ENCODE results near the gene ZFP69. TPM values are rescaled to one million over a fixed set of nuclear protein-coding genes. Genes with fewer than 3 reads are reported as not detected.
A peak's percentile ranks its signal among the peaks of the same experiment; 100 is the strongest.

ZFP69 gene
- total RNA-seq (2.4 and 3.2 TPM in 2 replicates), polyA plus RNA-seq (0.78 and 0.98 TPM in 2 replicates), polyA minus RNA-seq (0.98 and 1.8 TPM in 2 replicates), Bru-seq, nascent RNA (percentile 43 among the genes with signal in this experiment), BruChase-seq, experiment 1, labeled RNA remaining after a 6-hour chase (percentile 42 among the genes with signal in this experiment), BruChase-seq, experiment 2, labeled RNA remaining after a 2-hour chase (percentile 42 among the genes with signal in this experiment)
- polyA plus RNA-seq (2011; cell fraction: cytosol; rRNA removed): 1.4 and 1.7 TPM in 2 replicates
- polyA plus RNA-seq (2011; cell fraction: nucleus; rRNA removed): 1.8 and 2.0 TPM in 2 replicates
- polyA plus RNA-seq (2012): 1.4 and 1.8 TPM in 2 replicates
- not detected for polyA minus RNA-seq (2011; cell fraction: cytosol; rRNA and poly(A)+ RNA removed)
- 0.67 and 0.96 TPM in 2 replicates for polyA minus RNA-seq (2011; cell fraction: nucleus; rRNA and poly(A)+ RNA removed)
- long read RNA-seq, partial matches to known transcripts: 2 of 15 reads
- long read RNA-seq, other reads (novel, unspliced or antisense): 11 of 15 reads

DNA sequence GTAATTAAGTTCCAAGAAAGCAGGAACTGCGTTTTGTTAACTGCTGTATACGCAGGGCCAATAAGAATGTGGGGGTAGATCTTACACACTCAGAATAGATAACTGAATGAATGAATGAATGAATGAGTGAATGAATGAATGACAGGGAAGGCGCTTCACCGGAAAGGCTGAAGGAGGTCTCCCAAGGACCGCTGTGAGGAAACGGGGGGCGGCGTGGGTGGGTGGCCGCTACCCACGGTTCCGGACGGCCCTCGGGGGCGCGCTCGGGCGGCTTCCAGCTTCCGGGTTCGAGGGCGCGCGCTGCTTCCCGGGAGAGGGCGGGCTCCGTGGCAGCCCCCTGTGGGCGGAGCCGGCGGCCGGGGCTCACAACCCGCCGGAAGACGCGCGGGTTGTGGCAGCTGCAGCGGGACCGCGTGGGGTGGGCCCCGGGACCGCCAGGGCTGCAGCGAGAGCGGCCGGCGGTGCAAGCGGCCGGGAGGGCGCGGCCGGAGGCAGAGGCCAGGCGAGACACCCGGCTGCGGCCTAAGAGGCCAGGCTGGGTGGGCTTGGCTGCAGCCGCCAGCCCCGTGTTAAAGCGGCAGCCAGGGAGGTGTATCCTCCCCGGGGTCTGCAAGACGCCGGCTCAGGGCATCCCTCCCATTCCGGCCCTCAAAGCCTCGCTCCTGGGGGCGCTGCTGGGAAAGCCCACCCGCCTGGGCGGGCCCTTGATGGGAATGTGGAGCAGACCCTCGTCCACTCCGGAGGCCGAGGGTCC lies at the start of gene ZFP69:
TSS of gene ZFP69 (plus strand) at position 367 of the 754 bp plus-strand sequence. CDS start 2,072 bp downstream, outside the sequence.
- Histone ChIP-seq H3K9ac (replicated peaks; ENCODE audit: extremely low read depth, insufficient read depth, low read length) (peak within 1 kb of the TSS; percentile 74), H3K4me1 (ENCODE audit: control insufficient read depth, extremely low read depth, insufficient read depth, low read length) (peaks cover 12% of the 10 kb centered on the region), H3K4me3 (replicated peaks in 1 of 3; ENCODE audit: insufficient read depth in 1 of 3, low read depth in 1 of 3, low read length in 3 of 3) (peak within 1 kb of the TSS; percentile 40 to 95 (median 95)), H3K27me3 (ENCODE audit: control insufficient read depth in 2 of 2, insufficient read depth in 2 of 2, low read length in 2 of 2) (no peaks in the 10 kb centered on the region), H2AFZ (ENCODE audit: low read depth, low read length) (peak within 1 kb of the TSS; percentile 99), H3K36me3 (ENCODE audit: control insufficient read depth in 2 of 2, extremely low read depth in 1 of 2, insufficient read depth in 2 of 2, low read length in 2 of 2) (no peaks in the 10 kb centered on the region), H3K4me2 (ENCODE audit: insufficient read depth, low read length) (peak within 1 kb of the TSS; percentile 95), H4K20me1 (replicated peaks; ENCODE audit: control insufficient read depth, extremely low read depth, insufficient read depth, low read length) (no peaks in the 10 kb centered on the region), H3K79me2 (ENCODE audit: control insufficient read depth, insufficient read depth, low read length) (no peaks in the 10 kb centered on the region), H3K9me1 (replicated peaks; ENCODE audit: control insufficient read depth, extremely low read depth, insufficient read depth, low read length) (no peaks in the 10 kb centered on the region), H3K27ac (ENCODE audit: insufficient read depth, low read depth, low read length) (peak within 1 kb of the TSS; percentile 28), H3K9me3 (replicated peaks; ENCODE audit: control insufficient read depth, insufficient read depth, low read length) (no peaks in the 10 kb centered on the region)
- BruUV-seq (replicated peaks): TSS peak; percentile 50
- intact Hi-C loops (cut with micrococcal nuclease) (loop anchor here (1.0 to 2.0 kb wide), 2 partner anchors 26 to 54 kb away; partner anchors contain the start of genes ZFP69B and ZNF684), dilution Hi-C loops (cut with MboI; ENCODE audit: extremely low pct_ligation_motif_present, low sequenced_read_pairs) (no loop called here)
- ChIA-PET POLR2A (interaction anchor here (1.2 kb wide), 1 partner anchor 31 kb away, joined by 4 read pairs; the partner anchor contains the start of gene EXO5), CTCF (interaction anchor here (1.1 to 3.1 kb wide), 5 partner anchors 26 to 55 kb away, joined by 3 to 18 read pairs (median 5); partner anchors contain the start of genes ZFP69B and ZNF684)
- TF ChIP-seq JUN (IDR thresholded peaks at IDR 0.05; ENCODE audit: borderline replicate concordance, insufficient read depth, insufficient read length, low read depth) (no peak), GATA2 (IDR thresholded peaks at IDR 0.05; ENCODE audit: insufficient read depth, insufficient read length, low read depth, low read length) (no peak), MAX (IDR thresholded peaks at IDR 0.05; ENCODE audit: insufficient read depth, insufficient read length) (peak; percentile 4), FOS (IDR thresholded peaks at IDR 0.05; ENCODE audit: borderline replicate concordance, insufficient read depth, low read length) (no peak), MYC (IDR thresholded peaks at IDR 0.05; ENCODE audit: low read depth, low read length) (no peak), POLR2A (IDR thresholded peaks at IDR 0.05; ENCODE audit: low read depth, low read length) (peak; percentile 72), POLR2AphosphoS5 (IDR thresholded peaks at IDR 0.05; ENCODE audit: insufficient read depth, low read depth, low read length) (peak; percentile 78), EZH2 (IDR thresholded peaks at IDR 0.05; ENCODE audit: borderline replicate concordance, low read depth, low read length, severe bottlenecking) (no peak)
- TF ChIP-seq, protein P1, sequence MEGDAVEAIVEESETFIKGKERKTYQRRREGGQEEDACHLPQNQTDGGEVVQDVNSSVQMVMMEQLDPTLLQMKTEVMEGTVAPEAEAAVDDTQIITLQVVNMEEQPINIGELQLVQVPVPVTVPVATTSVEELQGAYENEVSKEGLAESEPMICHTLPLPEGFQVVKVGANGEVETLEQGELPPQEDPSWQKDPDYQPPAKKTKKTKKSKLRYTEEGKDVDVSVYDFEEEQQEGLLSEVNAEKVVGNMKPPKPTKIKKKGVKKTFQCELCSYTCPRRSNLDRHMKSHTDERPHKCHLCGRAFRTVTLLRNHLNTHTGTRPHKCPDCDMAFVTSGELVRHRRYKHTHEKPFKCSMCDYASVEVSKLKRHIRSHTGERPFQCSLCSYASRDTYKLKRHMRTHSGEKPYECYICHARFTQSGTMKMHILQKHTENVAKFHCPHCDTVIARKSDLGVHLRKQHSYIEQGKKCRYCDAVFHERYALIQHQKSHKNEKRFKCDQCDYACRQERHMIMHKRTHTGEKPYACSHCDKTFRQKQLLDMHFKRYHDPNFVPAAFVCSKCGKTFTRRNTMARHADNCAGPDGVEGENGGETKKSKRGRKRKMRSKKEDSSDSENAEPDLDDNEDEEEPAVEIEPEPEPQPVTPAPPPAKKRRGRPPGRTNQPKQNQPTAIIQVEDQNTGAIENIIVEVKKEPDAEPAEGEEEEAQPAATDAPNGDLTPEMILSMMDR (IDR thresholded peaks at IDR 0.05; ENCODE audit: extremely low read depth in 1 of 2, insufficient read depth in 1 of 2, low read depth in 1 of 2, low read length in 2 of 2): no peak
- peak; percentile 62 for FAIRE-seq
- DNase-seq (ENCODE audit: low read depth, low spot score): peak; percentile 52
